COR-L47 (cell line): ENCODE data around the gene NR2C2AP.
"Not testable (repeated sequence)": the region's sequence is repeated elsewhere in the genome, so short reads cannot be mapped to it uniquely, and the experiment has no call there.

Source experiments
- DNase-seq: peaks from one replicate; lab custom pipeline; 2025; lab: John Stamatoyannopoulos, UW

The NR2C2AP gene

DNA sequence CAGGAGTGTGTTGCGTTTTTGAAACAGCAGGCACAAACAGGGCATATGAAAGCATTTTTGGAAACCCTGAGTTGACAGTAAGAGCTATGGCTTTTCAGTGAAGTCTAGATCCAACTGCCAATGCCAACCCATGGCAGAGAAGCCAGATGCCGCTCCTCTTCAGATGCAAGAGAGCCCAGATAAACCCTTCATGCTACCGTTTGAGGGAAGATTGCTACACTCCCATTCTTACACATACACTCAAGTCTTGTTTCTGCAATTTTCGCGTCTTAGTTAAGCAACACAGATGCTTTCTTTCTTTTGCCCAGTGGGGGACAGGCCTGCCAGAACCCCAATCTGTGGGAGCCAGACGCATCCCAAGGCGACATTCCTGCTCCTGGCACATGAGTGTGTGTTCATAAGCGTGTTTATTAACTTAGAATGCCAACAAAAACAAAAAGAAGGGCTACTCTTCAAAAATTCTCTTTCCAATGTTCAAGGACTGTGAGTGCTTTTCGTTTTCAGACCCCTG, 21.7 kb downstream of the NR2C2AP start:
- DNase-seq = no peak

DNA sequence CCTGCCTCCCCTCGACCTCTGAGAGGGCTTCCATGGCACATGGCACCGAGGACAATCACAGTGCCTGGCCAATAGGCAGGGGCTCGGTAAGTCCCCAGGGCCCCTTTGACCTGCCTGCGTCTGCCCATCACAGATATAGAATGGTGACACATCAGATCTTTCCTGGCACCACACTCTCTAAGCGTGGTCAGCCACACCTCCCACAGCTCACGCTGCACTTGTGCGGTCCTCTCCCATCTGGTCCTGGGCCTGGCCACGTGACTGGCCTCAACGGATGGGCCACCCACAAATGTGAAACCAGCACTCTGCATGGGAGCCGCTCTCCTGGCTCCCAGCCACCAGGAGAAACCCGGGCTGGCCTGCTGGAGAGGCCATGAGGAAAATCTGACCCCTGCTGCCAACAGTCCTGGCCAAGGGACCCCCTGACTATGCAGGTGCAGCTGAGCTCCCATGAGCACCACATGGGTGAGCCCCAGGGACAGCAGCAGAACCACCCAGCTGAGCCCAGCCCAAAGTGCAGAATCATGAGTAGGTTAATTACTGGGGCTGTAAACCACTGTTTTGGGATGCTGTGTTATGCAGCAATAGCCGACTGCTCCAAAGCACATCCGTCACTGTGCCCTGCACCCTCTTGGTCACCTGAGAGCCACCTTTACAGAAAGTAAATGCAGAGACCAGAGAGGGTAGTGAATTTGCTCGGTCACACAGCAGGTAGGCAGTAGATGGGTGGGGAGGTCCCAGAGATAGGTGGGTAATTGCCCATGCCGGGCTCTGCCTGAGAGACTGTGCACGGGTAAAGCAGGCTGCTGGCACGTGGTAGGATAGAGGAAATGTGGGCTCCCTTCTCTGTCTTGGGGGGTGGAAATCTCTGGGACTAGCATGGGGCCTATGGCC, 23.4 kb downstream of the NR2C2AP start:
- DNase-seq = no peak

DNA sequence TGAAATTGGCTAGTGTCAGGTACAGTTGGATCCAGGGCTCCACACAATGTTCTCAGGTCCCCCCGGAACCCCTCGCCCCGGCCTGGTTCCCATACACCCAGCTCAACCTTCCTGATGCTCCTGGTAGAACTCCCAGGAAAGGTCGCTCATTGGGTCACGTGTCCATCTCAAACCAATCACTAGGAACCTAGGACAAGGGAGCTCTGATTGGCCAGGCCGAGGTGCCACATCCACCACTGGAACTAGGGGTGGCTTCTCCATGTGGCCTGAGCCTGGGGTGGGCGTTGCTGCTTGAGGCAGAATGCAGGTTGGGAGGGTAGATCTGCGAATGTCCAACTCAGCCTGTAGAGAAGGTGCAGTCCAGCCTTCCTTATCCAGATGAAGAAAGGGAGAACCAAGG, 26.3 kb downstream of the NR2C2AP start:
- no peak for DNase-seq

DNA sequence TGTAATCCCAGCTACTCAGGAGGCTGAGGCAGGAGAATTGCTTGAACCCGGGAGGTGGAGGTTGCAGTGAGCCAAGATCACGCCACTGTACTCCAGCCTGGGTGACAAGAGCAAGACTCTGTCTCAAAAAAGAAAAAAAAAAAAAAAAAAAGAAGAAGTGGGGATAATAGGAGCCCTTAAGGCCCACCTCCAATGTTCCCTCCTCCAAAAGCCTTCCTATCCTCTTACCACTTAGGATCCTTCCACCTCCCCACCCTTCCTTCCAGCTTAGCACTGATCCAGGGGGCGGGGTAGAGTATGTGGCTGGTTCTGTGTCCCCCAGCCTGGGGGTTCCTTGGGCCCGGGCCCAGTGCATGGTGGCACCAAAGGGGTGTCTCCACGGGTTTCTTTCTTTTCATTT, 30.0 kb downstream of the NR2C2AP start:
- not testable (repeated sequence) for DNase-seq

DNA sequence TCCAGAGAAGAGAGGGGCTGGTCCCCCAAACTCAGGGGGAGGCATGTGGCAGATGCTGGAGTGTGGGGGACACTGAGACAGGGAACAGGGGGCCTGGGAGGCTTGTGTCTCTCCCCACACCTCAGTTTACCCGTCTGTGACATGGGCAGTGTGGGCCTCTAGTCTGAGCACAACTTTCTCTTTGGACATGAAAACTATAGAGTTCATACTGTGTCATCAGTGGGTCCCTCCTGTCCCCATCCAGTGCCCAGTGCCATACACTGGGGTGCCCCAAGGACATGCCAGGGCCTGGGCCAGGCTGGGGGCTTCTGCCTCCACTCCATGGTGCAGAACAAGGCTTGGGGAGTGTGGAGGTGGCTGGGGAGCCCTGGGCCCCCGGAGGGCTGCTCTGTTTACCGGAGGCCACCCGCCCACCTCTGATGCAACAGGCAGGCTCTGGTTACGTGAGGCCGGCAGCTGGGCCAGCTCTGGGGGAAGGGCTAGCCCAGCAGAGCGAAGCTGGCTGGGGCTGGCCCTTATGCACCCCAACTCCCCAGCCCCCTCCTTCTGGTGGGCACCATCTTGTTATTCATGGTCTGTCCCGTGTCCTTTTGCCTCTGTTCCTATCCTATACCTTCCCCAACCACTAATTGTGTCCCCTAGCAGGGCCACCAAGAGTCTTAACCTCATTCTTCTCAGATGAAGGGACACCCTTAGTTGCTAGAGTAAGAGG, 31.2 kb downstream of the NR2C2AP start:
- DNase-seq = no peak

DNA sequence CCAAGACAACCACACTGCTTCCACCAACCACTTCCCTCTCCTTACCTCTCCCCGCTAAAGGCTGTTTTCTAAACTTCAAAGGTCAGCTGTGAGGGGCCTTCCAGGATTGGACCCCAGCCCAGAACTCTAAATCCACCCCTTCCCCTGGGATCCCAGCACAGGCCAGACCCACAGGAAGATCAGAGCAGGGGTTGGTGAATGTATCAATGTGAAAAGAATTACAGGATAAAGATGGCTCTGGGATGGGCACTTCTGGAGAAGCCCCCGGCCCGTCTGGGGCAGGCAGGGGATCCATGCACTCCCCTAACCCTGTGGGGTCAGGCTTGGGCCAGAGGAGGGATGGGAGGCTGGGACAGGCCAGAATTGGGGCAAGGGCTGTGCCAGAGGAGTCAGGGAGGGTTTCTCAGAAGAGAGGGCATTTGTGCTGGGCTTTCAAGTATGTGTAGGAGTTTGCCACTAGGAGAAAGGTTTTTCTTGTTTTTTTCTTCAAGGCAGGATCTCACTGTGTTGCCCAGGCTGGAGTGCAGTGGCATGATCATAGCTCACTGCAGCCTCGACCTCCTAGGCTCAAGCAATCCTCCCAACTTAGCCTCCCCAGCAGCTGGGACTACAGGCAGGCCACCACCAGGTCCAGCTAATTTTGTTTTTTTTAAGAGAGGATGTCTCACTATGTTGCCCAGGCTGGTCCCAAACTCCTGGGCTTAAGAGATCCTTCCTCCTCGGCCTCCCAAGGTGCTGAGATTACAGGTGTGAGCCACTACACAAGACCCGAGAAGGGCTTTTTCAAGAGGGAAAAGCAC, 32.1 kb downstream of the NR2C2AP start:
- DNase-seq = no peak

DNA sequence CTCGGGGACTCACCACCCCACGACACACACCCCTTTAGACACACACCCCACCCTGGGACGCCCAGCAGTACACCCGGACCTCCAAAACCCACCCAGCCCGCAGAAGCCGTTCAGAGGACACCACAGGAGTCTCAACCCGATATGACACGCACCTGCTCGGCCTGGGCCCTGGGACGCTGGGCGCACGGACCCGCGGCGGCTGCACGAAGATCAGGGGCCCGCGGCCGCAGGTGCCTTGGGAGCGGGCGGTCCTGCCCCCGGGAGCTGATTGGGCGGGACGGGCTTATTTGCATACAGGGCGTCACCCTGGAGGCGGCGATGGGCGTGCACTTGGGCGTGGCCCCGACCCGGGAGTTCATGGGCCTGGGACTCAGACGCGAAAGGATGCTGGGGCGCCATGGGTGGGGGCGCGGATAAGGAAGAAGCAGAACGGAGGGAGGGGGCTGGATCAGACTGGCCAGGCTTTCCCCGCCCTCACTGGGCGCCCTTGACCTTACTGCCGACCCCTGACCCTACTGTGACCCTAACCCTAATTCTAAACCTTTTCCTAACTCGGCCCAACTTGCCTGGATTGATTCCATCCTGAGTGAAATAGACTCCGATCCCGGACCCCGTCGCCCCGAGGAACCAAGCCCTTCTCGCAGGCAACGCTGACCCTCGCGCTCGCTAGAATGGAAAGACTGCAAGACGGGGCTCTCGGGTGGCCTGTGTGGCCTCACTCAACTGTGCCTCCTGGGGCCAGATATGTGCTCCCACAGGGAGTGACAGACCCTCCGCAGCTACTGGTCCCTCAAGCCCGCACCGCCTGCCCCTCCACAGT, 33.0 kb downstream of the NR2C2AP start, which contains the start of gene MEF2B:
Gene MEF2B, minus strand, starts transcription at position 211 of the 820 bp plus-strand sequence. CDS start 19,528 bp downstream, outside the sequence.
- DNase-seq = peak; percentile 59

DNA sequence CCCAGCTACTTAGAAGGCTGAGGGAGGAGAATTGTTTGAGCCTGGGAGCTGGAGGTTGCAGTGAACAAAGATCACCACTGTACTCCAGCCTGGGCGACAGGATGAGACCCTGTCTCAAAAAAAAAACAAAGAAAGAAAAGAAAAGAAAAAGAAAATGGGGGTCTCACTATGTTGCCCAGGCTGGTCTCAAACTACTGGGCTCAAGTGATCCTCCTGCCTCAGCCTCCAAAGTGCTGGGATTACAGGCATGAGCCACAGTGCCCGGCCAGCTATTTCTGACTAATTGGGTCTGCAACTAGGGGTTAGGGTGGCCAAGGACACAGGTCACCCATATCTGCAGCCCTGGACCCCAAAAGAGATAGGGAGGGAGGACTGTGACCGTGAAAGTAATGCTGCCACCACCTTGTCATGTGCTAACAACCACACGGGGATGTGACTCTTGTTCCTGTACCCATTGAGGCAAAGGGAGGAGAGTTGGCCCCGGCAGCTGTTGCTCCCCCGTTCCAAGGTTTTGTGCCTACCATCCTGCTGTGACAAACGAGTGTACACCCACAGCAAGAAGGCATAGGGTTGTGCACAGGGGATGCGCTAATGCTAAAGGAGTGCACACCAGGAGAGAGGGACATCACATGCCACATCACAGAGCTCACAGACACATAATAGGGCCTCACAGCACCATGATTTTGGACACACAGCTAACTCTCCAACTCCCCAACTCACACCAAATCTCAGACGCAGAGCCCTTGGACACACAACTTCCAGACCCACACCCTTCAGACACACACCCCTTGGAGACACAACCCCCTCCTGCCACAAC, 33.8 kb downstream of the NR2C2AP start:
- no peak for DNase-seq

DNA sequence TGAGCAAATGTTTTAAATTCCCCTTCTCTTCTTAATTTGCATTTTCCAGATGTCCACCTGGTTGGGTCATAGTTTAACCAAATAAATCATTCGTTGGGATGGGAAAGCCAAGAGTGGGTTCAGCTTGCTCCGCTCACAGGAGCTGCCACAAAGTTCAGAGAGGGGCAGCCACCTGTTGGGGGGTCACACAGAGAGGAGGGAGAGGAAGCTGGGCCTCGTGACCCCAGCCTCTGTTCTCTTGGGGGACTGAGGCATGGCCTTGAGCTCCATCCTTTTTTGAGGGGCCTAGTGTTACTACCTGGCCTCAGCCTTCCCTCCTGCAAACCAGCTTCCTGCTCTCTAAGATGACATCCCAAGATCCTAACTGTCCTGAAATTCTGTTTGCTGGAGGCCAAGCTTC, 35.6 kb downstream of the NR2C2AP start:
- no peak for DNase-seq

DNA sequence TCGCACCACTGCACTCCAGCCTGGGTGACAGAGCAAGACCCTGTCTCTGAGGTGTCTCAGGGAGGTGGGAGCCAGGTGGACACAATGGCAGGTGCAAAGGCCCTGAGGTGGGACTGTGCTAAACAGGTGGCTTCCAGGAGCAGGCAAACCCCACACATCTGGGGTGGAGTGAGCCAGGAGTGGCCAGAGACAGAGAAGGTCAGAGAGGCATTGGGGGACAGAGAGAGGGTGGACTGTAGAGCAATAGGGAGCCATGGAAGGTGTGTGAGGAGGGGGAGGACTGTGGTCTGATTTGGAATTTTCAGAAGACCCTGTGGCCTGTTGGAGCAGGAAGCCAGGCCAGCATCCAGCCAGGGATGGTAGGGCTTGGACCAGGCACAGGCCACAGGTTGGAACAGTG, 37.8 kb downstream of the NR2C2AP start:
- DNase-seq = no peak

DNA sequence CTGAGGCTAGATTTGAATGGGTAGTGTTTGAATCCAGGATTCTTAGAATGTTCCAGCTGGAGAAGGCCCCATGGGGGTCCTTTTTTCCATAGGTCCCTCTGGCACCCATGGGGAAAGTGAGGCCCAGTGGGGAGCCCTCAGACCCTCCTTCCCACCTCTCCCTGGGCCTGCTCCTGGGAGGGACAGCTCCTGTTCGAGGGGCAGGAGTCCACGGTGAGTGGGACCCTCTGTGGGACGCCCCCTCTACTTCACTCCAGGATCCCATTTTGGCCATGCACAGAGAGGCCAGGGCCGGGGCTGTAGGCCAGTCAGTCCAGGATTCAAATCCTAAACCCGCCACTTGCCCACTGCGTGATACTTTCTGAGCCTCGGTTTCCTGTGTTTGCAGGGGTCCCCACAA, 40.7 kb downstream of the NR2C2AP start:
- no peak for DNase-seq

DNA sequence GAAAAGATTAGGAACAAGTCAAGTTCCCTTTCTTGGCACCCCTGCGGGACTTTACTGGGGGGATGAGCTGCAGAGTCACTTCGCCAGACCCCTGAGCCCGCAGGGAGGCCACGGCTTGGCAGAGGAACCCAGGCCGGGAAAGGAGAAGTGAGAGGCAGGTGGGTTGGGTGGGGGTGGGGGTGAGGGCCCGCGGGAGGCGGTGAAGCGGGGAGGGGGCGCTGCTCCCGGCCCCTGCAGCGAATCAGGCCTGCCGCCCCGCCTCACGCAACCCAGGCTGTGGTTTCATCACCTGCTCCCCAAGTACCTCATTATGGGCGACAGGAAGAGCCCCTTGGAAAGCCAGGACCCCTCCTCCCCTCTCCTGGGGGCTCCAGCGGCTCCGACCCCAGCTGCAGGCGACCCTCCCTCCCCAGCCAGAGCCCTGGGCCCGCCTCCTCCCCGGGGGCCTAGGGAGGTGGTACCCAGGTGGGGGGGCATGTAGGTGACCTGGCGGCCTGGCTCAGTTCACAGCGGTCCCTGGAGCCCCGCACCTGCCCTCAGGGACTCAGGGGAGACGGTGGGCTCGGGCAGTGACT, 42.7 kb downstream of the NR2C2AP start:
- no peak for DNase-seq

DNA sequence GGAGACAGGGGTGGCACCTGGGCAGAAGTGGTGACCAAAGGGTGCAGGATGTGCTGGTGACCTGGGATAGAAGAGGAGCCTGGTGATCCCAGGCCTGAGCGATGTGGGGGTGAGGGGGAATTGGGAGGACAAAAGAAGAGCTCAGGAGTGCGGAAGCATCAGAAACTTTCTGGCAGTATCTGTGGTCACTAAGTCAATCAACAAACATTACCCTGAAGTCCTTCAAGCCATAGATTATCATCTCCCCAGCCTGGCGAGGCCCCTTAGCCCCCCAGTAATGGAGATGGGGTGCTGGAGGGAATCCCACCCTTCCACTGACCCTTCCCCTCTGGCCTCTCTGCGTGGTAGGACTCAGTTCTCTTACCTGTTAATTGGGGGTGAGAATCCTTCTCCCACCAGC, 43.7 kb downstream of the NR2C2AP start:
- no peak for DNase-seq

DNA sequence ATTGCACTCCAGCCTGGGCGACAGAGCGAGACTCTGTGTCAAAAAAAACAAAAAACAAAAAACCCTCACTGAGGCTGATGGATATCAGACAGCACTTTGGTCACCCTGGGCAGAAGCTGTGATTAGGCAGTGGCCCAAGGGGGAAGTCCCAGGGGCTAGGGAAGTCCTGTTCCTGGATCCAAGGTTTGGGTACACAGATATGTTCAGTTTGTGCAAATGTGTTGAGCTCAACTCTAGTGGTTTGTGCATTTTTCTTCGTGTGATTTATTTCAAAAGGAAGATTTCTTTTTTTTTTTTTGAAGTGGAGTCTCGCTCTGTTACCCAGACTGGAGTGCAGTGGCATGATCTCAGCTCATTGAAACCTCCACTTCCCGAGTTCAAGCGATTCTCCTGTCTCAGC, 45.4 kb downstream of the NR2C2AP start:
- DNase-seq = no peak

DNA sequence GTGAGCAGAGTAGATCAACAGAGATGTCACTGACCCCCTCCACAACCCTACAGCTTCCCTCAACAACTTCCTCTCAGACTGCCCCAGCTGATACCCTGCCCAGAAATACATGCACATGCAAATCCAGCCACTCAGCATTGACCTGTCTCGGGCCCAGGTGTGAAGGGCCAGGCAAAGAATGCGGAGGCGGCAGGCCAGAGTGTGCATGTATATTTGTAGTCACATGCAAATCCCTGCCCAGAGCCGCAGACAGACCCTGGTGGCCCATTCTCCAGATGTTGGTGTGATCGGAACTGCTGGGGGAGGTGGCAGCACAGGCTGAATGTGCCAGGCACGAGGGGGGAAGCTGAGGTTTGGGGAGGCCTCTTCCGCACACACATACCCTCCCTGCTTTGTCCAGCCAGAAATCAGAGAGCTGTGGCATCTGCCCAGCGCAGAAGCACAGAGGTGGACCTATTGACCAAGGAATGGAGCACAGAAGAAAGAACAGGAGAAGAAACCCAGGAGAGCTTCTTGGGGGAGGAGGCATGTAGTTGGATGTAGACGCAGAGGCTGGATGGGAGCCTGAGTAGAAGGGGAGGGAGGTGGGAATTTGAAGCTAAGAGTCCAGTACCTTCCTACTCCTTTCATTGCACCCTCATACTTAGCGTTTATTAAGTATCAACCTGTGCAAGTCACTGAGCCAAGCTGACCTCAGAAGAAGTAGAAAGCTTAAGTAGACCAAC, 47.6 kb downstream of the NR2C2AP start:
- no peak for DNase-seq

DNA sequence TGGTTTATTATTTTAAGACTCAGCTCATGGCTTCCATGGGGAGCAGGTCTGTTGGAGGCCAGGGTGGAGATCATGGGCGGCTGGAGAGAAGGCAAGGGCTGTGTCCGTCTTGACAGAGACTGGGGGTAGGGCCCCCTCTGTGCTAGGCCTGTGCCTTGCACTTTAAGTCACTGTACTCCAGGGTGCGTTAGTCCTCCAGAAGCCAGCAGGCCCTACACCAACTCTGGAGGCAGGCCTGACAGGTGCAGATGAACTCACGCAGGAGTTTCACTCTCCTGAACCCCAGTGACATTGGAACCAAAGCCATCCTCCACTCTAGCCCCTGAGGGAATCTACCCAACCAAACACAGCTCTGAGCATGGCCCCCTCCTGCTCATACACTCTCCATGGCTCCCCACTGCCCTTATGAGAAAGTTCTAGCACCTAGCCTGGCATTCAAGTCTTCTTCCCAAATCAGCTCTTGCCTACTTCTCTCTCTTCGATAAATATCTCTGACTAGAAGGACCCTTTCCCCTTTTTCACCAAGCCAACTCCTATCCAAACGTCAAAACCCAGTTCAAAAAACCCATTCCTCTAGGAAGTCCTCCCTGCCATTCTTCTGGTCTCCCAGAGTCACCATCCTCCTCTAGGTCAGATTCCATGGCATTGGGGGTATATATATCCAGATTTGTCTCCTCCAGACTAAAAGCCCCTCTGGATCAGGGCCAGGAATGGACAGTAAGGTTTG, 48.3 kb downstream of the NR2C2AP start:
- DNase-seq = no peak

DNA sequence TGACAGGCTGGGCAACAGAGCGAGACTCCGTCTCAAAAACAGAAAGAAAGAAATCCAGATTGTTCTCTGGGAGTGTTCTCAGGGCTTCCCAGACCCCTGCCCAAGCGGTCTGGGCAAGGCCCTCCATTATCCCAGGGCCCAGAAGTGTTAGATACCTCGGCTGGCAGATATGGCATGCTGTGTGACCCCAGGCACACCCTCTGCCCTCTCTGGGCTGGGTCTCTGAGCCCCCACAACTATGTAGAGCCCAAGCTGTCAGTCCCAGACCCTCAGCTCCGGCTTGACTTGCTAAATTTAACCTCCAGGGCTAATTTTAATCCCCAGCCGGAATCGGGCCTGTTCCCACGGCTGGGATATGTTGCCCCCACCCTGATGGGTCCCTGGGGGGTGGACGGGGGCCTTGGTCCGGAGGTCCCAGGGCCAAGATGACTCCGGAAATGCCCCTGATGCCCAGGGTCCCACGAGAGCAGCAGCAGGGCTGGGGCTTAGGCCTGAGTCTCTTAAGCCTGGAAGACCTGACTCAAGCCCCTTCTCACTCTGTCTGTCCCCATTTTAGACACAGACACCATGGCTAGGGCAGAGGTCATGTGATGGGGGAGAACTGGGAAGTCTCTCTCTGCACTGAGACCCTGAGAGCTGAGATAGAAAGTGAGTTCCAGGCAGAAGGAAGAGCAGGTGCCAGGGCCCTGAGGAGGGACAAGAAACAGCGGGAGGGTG, 50.4 kb downstream of the NR2C2AP start:
- DNase-seq = no peak

DNA sequence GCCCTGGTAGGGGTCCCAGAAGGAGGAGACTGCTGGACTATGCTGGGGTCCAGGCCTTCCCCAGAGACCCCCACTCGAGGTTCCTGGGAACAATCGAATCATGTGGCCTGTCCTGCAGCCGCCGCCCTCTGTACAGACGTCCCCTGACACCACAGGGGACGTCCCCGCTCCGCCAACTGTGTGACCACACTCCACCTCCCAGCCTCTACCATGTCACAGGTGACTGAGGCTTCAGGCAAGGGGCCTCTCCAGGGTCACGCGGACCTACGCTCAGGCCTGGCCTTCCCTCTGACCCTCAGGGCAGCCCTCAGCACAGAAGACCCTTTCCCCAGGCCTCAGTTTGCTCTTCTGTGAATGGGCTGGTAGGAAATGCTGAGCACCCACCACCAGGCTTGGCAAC, 51.8 kb downstream of the NR2C2AP start:
- no peak for DNase-seq
